Measurements from ENCODE around the gene MRPS2. TPM values are rescaled to one million over a fixed set of nuclear protein-coding genes. Genes with fewer than 3 reads are reported as not detected.
A peak's percentile ranks its signal among the peaks of the same experiment; 100 is the strongest.

MRPS2 gene
- total and polyA plus RNA-seq, 10 of the 15 experiments (the other 5 are each of a cell fraction or from before 2014, with no cell fraction given): 3.3 to 103 (median 69.5) TPM

DNA sequence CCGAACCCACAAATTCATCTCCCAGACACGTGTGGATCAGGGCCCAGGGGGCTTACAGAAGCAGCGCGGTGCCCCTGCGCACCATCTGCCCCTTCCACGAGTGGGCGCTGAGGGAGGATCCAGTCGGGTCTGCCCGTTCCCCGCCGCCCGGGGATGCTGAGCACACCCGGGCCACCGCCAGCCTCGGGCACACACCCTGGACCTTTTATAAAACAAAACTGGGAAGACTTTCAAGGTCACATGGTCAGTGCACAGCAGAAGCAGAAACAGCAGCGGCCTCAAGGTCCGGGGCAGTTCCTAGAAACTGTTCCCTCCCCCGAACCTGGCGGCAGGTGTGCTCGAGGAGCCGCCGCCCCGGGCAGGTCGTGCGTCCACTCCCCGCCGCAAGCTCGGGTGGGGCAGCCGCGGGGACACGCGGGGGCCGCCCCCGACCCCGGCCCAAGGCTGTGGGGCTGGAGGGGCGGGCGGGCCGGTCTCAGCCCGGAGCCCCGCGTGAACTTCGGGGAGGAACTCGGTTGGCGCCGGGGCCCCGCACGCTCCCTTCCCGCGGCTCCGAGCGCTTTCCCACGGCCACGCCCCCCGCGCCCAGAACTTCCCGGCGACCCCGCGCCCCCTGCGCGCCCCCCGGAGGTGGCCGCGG lies 21.5 kb upstream of the MRPS2 start (continued):
- TF ChIP-seq, protein P1, sequence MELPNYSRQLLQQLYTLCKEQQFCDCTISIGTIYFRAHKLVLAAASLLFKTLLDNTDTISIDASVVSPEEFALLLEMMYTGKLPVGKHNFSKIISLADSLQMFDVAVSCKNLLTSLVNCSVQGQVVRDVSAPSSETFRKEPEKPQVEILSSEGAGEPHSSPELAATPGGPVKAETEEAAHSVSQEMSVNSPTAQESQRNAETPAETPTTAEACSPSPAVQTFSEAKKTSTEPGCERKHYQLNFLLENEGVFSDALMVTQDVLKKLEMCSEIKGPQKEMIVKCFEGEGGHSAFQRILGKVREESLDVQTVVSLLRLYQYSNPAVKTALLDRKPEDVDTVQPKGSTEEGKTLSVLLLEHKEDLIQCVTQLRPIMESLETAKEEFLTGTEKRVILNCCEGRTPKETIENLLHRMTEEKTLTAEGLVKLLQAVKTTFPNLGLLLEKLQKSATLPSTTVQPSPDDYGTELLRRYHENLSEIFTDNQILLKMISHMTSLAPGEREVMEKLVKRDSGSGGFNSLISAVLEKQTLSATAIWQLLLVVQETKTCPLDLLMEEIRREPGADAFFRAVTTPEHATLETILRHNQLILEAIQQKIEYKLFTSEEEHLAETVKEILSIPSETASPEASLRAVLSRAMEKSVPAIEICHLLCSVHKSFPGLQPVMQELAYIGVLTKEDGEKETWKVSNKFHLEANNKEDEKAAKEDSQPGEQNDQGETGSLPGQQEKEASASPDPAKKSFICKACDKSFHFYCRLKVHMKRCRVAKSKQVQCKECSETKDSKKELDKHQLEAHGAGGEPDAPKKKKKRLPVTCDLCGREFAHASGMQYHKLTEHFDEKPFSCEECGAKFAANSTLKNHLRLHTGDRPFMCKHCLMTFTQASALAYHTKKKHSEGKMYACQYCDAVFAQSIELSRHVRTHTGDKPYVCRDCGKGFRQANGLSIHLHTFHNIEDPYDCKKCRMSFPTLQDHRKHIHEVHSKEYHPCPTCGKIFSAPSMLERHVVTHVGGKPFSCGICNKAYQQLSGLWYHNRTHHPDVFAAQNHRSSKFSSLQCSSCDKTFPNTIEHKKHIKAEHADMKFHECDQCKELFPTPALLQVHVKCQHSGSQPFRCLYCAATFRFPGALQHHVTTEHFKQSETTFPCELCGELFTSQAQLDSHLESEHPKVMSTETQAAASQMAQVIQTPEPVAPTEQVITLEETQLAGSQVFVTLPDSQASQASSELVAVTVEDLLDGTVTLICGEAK (IDR thresholded peaks at IDR 0.05; ENCODE audit: borderline replicate concordance): no peak
- TF ChIP-seq GABPA (IDR thresholded peaks at IDR 0.05; ENCODE audit: low read depth) (no peak), GATAD2B (conservative IDR thresholded peaks at IDR 0.05; ENCODE audit: low read depth) (0 out of 2 replicates have a peak, but pooled peaks have one; percentile 66), NR2F1 (conservative IDR thresholded peaks at IDR 0.05) (0 out of 2 replicates have a peak, but pooled peaks have one; percentile 42)
- TF ChIP-seq, protein P2, sequence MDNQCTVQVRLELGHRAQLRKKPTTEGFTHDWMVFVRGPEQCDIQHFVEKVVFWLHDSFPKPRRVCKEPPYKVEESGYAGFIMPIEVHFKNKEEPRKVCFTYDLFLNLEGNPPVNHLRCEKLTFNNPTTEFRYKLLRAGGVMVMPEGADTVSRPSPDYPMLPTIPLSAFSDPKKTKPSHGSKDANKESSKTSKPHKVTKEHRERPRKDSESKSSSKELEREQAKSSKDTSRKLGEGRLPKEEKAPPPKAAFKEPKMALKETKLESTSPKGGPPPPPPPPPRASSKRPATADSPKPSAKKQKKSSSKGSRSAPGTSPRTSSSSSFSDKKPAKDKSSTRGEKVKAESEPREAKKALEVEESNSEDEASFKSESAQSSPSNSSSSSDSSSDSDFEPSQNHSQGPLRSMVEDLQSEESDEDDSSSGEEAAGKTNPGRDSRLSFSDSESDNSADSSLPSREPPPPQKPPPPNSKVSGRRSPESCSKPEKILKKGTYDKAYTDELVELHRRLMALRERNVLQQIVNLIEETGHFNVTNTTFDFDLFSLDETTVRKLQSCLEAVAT (IDR thresholded peaks at IDR 0.05): no peak

DNA sequence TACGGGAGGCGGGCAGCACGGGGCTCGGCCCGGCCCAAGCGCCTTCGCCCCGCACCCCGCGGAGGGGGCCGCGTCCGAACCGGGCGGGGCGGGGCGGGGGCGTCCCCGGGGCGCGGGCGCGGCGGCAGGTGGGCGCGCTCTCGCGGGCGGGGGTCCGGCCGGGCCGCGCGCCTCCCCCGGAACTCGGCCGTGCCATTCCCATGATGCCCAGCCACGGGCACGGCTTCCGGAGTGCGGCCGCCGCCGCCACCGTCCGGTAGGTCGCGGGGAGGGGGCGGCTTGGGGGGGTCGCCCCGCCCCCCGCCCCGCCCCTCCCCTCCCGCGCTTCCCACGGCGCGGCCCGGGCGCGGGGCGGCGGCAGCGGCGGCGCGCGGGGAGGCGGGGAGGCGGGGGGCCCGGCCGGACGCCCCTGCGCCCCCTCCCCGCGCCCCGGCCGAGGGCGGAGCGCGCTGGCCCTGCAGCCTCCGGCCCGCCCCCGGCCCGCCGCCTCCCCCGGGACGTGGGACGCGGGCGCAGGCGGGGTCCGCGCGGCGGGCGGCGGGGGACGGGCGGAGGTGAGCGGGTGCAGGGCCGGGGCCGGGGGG lies 20.9 kb upstream of the MRPS2 start, which contains the start of gene PPP1R26:
Gene PPP1R26 (plus strand): TSS at position 314 of the 584 bp plus-strand sequence. CDS start 4,729 bp downstream, outside the sequence.
- no TSS peak for BruUV-seq (replicated peaks)
- Histone ChIP-seq H3K4me3 (peak within 1 kb of the TSS; percentile 63), H3K79me2 (ENCODE audit: control insufficient read depth, insufficient read depth, low read length) (no peaks in the 10 kb centered on the region), H4K20me1 (ENCODE audit: control insufficient read depth, insufficient read depth) (no peaks in the 10 kb centered on the region), H3K36me3 (ENCODE audit: control insufficient read depth in 2 of 2, insufficient read depth in 2 of 2, low read length in 1 of 2) (no peaks in the 10 kb centered on the region; a peak in 1 of 4 replicates), H3K4me1 (ENCODE audit: control insufficient read depth, insufficient read depth, low read length) (no peaks in the 10 kb centered on the region), H3K27ac (ENCODE audit: control insufficient read depth, insufficient read depth) (no peak within 1 kb of the TSS), H2AFZ (ENCODE audit: control insufficient read depth, low read depth, low read length) (peak within 1 kb of the TSS; percentile 63), H3K9ac (ENCODE audit: control insufficient read depth, insufficient read depth, low read length) (no peak within 1 kb of the TSS), H3K27me3 (replicated peaks in 1 of 2; ENCODE audit: control insufficient read depth in 2 of 2, insufficient read depth in 2 of 2, low read length in 1 of 2) (peaks cover 0 to 8% of the 10 kb centered on the region in 2 experiments; a peak in 1 of 4 replicates), H3K9me3 (replicated peaks; ENCODE audit: control insufficient read depth, insufficient read depth, low read length) (no peaks in the 10 kb centered on the region), H3K4me2 (ENCODE audit: control insufficient read depth, insufficient read depth) (peak within 1 kb of the TSS; percentile 82)
- in situ Hi-C loops (cut with MboI): no loop called here
- no peak for DNase-seq (ENCODE audit: low read depth, low spot score)
- TF ChIP-seq BHLHE40 (IDR thresholded peaks at IDR 0.05; ENCODE audit: borderline replicate concordance in 1 of 2, low read depth in 2 of 2, low read length in 1 of 2): 0 out of 4 replicates have a peak, but pooled peaks of 1 of the 2 experiments have one; percentile 1
- TF ChIP-seq STAT1 (conservative IDR thresholded peaks at IDR 0.05): no peak
- no CpG with 5 or more reads among the region's 103 CpGs for WGBS (ENCODE audit: insufficient coverage, insufficient replicate concordance, low lambda C conversion rate, missing lambda C conversion rate)
- intact Hi-C loops (cut with micrococcal nuclease; ENCODE audit: unreplicated experiment): no loop called here
- RAD21 ChIA-PET (ENCODE audit: unreplicated experiment): no interaction called here
- POLR2A ChIA-PET: no interaction called here
- CTCF ChIA-PET: no interaction called here
- no peak; the same call in 2 of the 3 replicates for ATAC-seq
- SMC1A ChIA-PET (ENCODE audit: uncharacterized antibody, unreplicated experiment): no interaction called here
- no peak for FAIRE-seq

All from GM12878 (cell line).